H9 (cell line): ENCODE data around the gene ANAPC1. TPM values are rescaled to one million over a fixed set of nuclear protein-coding genes. Genes with fewer than 3 reads are reported as not detected.

ENCODE experiments used
- DNase-seq: peaks from one replicate; pipeline ENCODE4 v3.0.0-alpha.2; 2017
- H2AFZ ChIP-seq: one replicate; pipeline ENCODE4 v1.6.1; 2013; ENCODE audit warnings: mild to moderate bottlenecking, low read length, control low read depth, moderate library complexity
- H2AK5ac ChIP-seq: 2 replicates; pipeline ENCODE4 v1.6.1; 2013; ENCODE audit warnings: low read length, control low read depth, mixed read lengths; ENCODE audit not compliant: insufficient read length
- H2BK120ac ChIP-seq: one replicate; pipeline ENCODE4 v1.6.1; 2013; ENCODE audit warnings: low read depth, mild to moderate bottlenecking, low read length, control low read depth, inconsistent platforms; ENCODE audit not compliant: poor library complexity, severe bottlenecking
- H2BK12ac ChIP-seq: 2 replicates; pipeline ENCODE4 v1.6.1; 2013; ENCODE audit warnings: low read length, control low read depth, mixed read lengths, low read depth; ENCODE audit not compliant: insufficient read length
- H2BK15ac ChIP-seq: 2 replicates; pipeline ENCODE4 v1.6.1; 2013; ENCODE audit warnings: low read depth, low read length, control low read depth
- H2BK20ac ChIP-seq: one replicate; pipeline ENCODE4 v1.6.1; 2013; ENCODE audit warnings: low read depth, mild to moderate bottlenecking, low read length, control low read depth, inconsistent platforms; ENCODE audit not compliant: poor library complexity, severe bottlenecking
- H2BK5ac ChIP-seq: 2 replicates; pipeline ENCODE4 v1.6.1; 2013; ENCODE audit warnings: low read length, control low read depth, mixed read lengths; ENCODE audit not compliant: insufficient read length
- H3K14ac ChIP-seq: 2 replicates; pipeline ENCODE4 v1.6.1; 2013; ENCODE audit warnings: low read length, control low read depth; ENCODE audit not compliant: insufficient read depth
- H3K18ac ChIP-seq: 2 replicates; pipeline ENCODE4 v1.6.1; 2013; ENCODE audit warnings: low read depth, mild to moderate bottlenecking, mixed read lengths, low read length, control low read depth; ENCODE audit not compliant: insufficient read length
- H3K23ac ChIP-seq: 2 replicates; pipeline ENCODE4 v1.6.1; 2013; ENCODE audit warnings: low read length, control low read depth, mixed read lengths, low read depth; ENCODE audit not compliant: insufficient read length
- H3K23me2 ChIP-seq: 2 replicates; pipeline ENCODE4 v1.6.1; 2013; ENCODE audit warnings: low read depth, mild to moderate bottlenecking, mixed read lengths, low read length, control low read depth; ENCODE audit not compliant: insufficient read length, poor library complexity, severe bottlenecking
- H3K27ac ChIP-seq: 2 replicates; pipeline ENCODE4 v1.5.1; 2013; ENCODE audit warnings: low read length, control low read depth, mixed read lengths, low read depth; ENCODE audit not compliant: insufficient read length
- H3K27me3 ChIP-seq: 2 replicates; pipeline ENCODE4 v1.6.1; 2013; ENCODE audit warnings: low read length, control low read depth, inconsistent platforms; ENCODE audit not compliant: insufficient read depth
- H3K4ac ChIP-seq: 2 replicates; pipeline ENCODE4 v1.6.1; 2013; ENCODE audit warnings: low read depth, mild to moderate bottlenecking, control low read depth, inconsistent platforms, low read length, moderate library complexity
- H3K4me1 ChIP-seq: 2 replicates; pipeline ENCODE4 v1.6.1; 2013; ENCODE audit warnings: low read length, control low read depth, inconsistent platforms; ENCODE audit not compliant: insufficient read depth
- H3K4me2 ChIP-seq: 2 replicates; pipeline ENCODE4 v1.6.1; 2013; ENCODE audit warnings: low read length, control low read depth, mixed read lengths; ENCODE audit not compliant: insufficient read length, insufficient read depth
- H3K56ac ChIP-seq: 2 replicates; pipeline ENCODE4 v1.6.1; 2013; ENCODE audit warnings: low read depth, mild to moderate bottlenecking, mixed read lengths, low read length, control low read depth; ENCODE audit not compliant: insufficient read length
- H3K79me1 ChIP-seq: 2 replicates; pipeline ENCODE4 v1.6.1; 2013; ENCODE audit warnings: low read depth, mild to moderate bottlenecking, moderate library complexity, low read length, control low read depth, inconsistent platforms; ENCODE audit not compliant: insufficient read depth, poor library complexity, severe bottlenecking
- H3K79me2 ChIP-seq: 2 replicates; pipeline ENCODE4 v1.6.1; 2013; ENCODE audit warnings: low read length, control low read depth, inconsistent platforms; ENCODE audit not compliant: insufficient read depth
- H3K9ac ChIP-seq: 2 replicates; pipeline ENCODE4 v1.6.1; 2013; ENCODE audit warnings: low read length, control low read depth, mixed read lengths; ENCODE audit not compliant: insufficient read length; ENCODE audit errors: extremely low read depth
- H3K9me3 ChIP-seq: one replicate; pipeline ENCODE4 v1.6.1; 2013; ENCODE audit warnings: low read depth, low read length, inconsistent platforms; ENCODE audit not compliant: control insufficient read depth
- H3T11ph ChIP-seq: one replicate; pipeline ENCODE4 v1.6.1; 2013; ENCODE audit warnings: mild to moderate bottlenecking, low read length, control low read depth, inconsistent platforms
- H4K20me1 ChIP-seq: one replicate; pipeline ENCODE4 v1.6.1; 2013; ENCODE audit not compliant: control insufficient read depth, insufficient read length, insufficient read depth
- H4K5ac ChIP-seq: 2 replicates; pipeline ENCODE4 v1.6.1; 2013; ENCODE audit warnings: low read depth, mild to moderate bottlenecking, mixed read lengths, low read length, control low read depth; ENCODE audit not compliant: insufficient read length
- H4K8ac ChIP-seq: replicated peaks from 2 replicates; pipeline ENCODE4 v1.6.1; 2013; ENCODE audit warnings: low read length, control low read depth, mixed read lengths, low read depth; ENCODE audit not compliant: insufficient read length
- H4K91ac ChIP-seq: 2 replicates; pipeline ENCODE4 v1.6.1; 2013; ENCODE audit warnings: low read depth, mild to moderate bottlenecking, moderate library complexity, mixed read lengths, low read length, control low read depth; ENCODE audit not compliant: insufficient read length
- H3K27ac Mint-ChIP-seq, 3 experiments: 2 replicates in 2 of 3; 3 replicates in 1 of 3; pipeline ENCODE4 v1.8.0; 2020 to 2021; ENCODE audit warnings: mixed read lengths in 3 of 3, mild to moderate bottlenecking in 1 of 3, moderate library complexity in 1 of 3
- H3K27me3 Mint-ChIP-seq: 2 replicates; pipeline ENCODE4 v1.8.0; 2021; ENCODE audit warnings: low read depth, mild to moderate bottlenecking, moderate library complexity, mixed read lengths
- H3K36me3 Mint-ChIP-seq, 3 experiments: 2 replicates in 2 of 3; 3 replicates in 1 of 3; pipeline ENCODE4 v1.8.0; 2020 to 2021; ENCODE audit warnings: low read depth in 3 of 3, mixed read lengths in 3 of 3; ENCODE audit not compliant: insufficient read depth in 1 of 3
- H3K4me1 Mint-ChIP-seq, 2 experiments: 2 replicates each; pipeline ENCODE4 v1.8.0; 2020; ENCODE audit warnings: mixed read lengths in 2 of 2
- H3K4me3 Mint-ChIP-seq, 2 experiments: 2 replicates in 1 of 2; 3 replicates in 1 of 2; pipeline ENCODE4 v1.8.0; 2020 to 2021; ENCODE audit warnings: mild to moderate bottlenecking in 2 of 2, mixed read lengths in 2 of 2, moderate library complexity in 1 of 2
- H3K9me3 Mint-ChIP-seq, 2 experiments: 2 replicates in 1 of 2; 3 replicates in 1 of 2; pipeline ENCODE4 v1.8.0; 2020; ENCODE audit warnings: mild to moderate bottlenecking in 2 of 2, mixed read lengths in 2 of 2, moderate library complexity in 1 of 2
- CTCF ChIP-seq: fragments of 200-600 bp; sonication (generic); conservative IDR thresholded peaks from 3 replicates; pipeline ENCODE4 v1.8.0; 2021; ENCODE audit warnings: antibody characterized with exemption, mild to moderate bottlenecking
- WGBS: extraction: QIAGEN DNeasy Blood & Tissue Kit; methylation state at CpG from one replicate; pipeline ENCODE4 v1.1.7; 2013; ENCODE audit warnings: missing lambda C conversion rate, low lambda C conversion rate, mixed read lengths; ENCODE audit not compliant: insufficient read length; ENCODE audit errors: extremely low coverage; 5-methylcytosine and 5-hydroxymethylcytosine counted together
- total RNA-seq: library from RNA; stranded (reverse); gene quantifications from 2 replicates; pipeline ENCODE4 v1.2.1, GENCODE V29; 2021

The ANAPC1 gene
- total RNA-seq, 1 experiment from 2014 or later = 79.1 TPM

- H2BK15ac ChIP-seq = no peak overlapping the region
- peak overlapping the region; percentile 63 for H3K4me2 ChIP-seq
- H4K8ac ChIP-seq = no peak overlapping the region
- Mint-ChIP-seq H3K27ac (no peak overlapping the region), H3K4me1 (peaks cover 32 to 37% of the 10 kb centered on the region in 2 experiments), H3K27me3 (peaks cover 49% of the 10 kb centered on the region), H3K4me3 (peak overlapping the region; percentile 77 to 92), H3K9me3 (no peaks in the 10 kb centered on the region), H3K36me3 (no peaks in the 10 kb centered on the region; a peak in 1 of 7 replicates)
- WGBS = no CpG with 5 or more reads among the region's 70 CpGs
- H3K27me3 ChIP-seq = peaks cover 4% of the 10 kb centered on the region; the same call in 1 of the 2 replicates
- H3K18ac ChIP-seq = no peak overlapping the region
- H3K9ac ChIP-seq = peak overlapping the region; percentile 52
- peak overlapping the region; percentile 52; the same call in 1 of the 2 replicates for H3K14ac ChIP-seq
- no peaks in the 10 kb centered on the region for H4K20me1 ChIP-seq
- no peak overlapping the region for H3K27ac ChIP-seq
- H2AFZ ChIP-seq = no peak overlapping the region
- no peak overlapping the region for H3K56ac ChIP-seq
- H3T11ph ChIP-seq = no peak overlapping the region
- peaks cover 6% of the 10 kb centered on the region for H3K23me2 ChIP-seq
- DNase-seq = no peak
- no peak overlapping the region for H4K91ac ChIP-seq
- TF ChIP-seq CTCF = no peak
- no peak overlapping the region for H3K4ac ChIP-seq
- H3K23ac ChIP-seq = no peak overlapping the region
- H2BK5ac ChIP-seq = no peak overlapping the region
- H4K5ac ChIP-seq = no peak overlapping the region
- no peaks in the 10 kb centered on the region for H3K9me3 ChIP-seq
- H2BK120ac ChIP-seq = no peak overlapping the region
- H3K79me2 ChIP-seq = no peaks in the 10 kb centered on the region
- H3K4me1 ChIP-seq = no peaks in the 10 kb centered on the region
- H2AK5ac ChIP-seq = no peak overlapping the region
- no peak overlapping the region for H2BK12ac ChIP-seq
- no peak overlapping the region for H2BK20ac ChIP-seq
- no peaks in the 10 kb centered on the region for H3K79me1 ChIP-seq
Observed at GRCh38 chr2:111898703-111899514, 14.9 kb upstream of the ANAPC1 start.
